GM21367 (cell line): ENCODE measurements around the gene TBX6.
A peak's percentile ranks its signal among the peaks of the same experiment; 100 is the strongest.

Experiments used
- ATAC-seq: cut with Tn5 transposase; IDR thresholded peaks from one replicate; pipeline ENCODE4 v1.9.1; 2021; ENCODE audit not compliant: unreplicated experiment

The TBX6 gene

DNA sequence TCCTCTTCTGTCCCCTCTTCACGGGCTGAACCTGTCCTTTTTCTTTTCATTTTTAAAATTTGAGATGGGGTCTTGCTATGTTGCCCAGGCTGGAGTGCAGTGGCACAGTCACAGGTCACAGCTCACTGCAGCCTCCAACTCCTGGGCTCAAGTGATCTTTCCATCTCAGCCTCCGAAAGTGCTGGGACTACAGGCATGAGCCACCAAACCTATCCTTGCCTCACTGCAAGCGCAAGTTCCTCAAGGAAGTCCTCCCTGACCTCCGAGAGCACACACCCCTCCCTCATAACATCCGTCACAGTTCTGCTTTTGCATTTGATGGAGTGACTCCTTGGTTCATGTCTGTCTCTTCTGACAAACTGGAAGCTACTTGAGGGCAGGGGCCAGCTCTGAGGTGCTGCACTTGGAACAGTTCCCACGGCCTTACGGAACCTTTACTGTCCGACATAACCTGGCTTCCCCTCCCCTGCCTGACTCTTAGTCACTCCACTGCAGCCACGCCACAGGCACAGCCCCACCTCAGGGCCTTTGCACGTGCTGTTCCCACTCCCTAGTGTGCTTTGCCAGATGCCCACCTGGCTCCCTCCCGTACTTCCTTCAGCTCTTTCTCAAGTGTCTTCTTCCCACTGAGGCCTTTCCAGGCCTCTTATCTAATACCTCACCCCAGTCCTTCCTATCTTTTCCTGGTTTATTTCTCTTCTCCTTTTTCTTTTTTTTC lies 4.4 kb downstream of the TBX6 start:
- no peak for ATAC-seq

- ATAC-seq, result no peak
Measured at GRCh38 chr16:30086291-30087140, 5.2 kb downstream of the TBX6 start.

GRCh38 chr16:30085820-30086219 lies 5.9 kb downstream of the TBX6 start:
- no peak for ATAC-seq

GRCh38 chr16:30085247-30085646 lies 6.5 kb downstream of the TBX6 start:
- no peak for ATAC-seq

- no peak for ATAC-seq
Measured at GRCh38 chr16:30084816-30085159, 6.9 kb downstream of the TBX6 start.

- no peak for ATAC-seq
Measured at GRCh38 chr16:30084096-30084815, 7.5 kb downstream of the TBX6 start.

DNA sequence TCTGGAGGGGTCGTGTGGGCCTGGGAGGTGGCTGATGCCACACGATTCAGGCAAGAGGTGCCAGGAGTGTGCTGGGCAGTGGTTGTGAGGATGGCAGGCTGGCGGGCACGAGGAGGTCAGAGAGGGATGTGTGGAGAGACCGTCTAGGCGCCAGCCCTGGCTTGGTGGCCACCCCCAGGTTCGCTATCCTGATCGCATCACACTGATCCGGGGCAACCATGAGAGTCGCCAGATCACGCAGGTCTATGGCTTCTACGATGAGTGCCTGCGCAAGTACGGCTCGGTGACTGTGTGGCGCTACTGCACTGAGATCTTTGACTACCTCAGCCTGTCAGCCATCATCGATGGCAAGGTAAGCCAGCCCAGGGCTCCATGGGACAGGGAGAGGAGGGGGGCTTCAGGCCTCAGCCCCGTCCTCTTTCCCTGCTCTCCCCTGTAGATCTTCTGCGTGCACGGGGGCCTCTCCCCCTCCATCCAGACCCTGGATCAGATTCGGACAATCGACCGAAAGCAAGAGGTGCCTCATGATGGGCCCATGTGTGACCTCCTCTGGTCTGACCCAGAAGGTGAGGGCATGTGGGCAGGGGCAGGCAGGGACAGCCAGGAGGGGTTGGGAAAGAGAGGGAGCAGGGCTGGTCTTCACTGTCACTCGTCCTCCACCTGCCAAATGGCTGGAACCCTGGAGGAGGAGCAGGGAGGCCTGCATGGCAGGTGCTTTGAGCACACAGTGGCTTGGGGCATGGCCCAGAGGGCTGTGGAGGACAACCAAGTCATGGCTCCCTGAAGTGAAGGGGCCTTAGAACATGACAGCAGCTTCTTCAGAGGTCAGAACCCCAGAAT lies 8.3 kb downstream of the TBX6 start:
- ATAC-seq, result no peak

- ATAC-seq, result no peak
Measured at GRCh38 chr16:30082545-30083090, 9.1 kb downstream of the TBX6 start.

DNA sequence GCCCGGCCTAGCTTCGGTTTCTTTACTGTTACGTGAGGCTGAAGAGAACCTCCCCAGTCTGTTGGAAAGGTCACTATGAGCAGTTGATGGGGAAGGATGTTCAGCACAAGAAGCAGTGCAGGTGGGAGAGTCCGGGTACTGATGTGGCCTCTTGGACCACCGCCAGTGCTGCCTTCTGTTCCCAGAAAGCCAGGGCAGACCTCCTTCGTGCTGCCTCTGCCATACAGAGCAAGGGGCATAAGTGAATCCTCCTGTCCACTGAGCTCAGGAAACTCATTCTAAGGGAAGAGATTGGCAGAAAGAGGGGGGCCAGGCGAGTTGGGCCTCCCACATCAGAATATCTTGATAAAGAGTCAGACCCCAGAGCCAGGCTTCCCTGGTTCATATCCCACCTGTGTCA lies 12.2 kb downstream of the TBX6 start:
- ATAC-seq, result no peak

- ATAC-seq, result no peak
Measured at GRCh38 chr16:30078744-30079143, 13.0 kb downstream of the TBX6 start.

GRCh38 chr16:30077656-30078055 lies 14.1 kb downstream of the TBX6 start:
- no peak for ATAC-seq

DNA sequence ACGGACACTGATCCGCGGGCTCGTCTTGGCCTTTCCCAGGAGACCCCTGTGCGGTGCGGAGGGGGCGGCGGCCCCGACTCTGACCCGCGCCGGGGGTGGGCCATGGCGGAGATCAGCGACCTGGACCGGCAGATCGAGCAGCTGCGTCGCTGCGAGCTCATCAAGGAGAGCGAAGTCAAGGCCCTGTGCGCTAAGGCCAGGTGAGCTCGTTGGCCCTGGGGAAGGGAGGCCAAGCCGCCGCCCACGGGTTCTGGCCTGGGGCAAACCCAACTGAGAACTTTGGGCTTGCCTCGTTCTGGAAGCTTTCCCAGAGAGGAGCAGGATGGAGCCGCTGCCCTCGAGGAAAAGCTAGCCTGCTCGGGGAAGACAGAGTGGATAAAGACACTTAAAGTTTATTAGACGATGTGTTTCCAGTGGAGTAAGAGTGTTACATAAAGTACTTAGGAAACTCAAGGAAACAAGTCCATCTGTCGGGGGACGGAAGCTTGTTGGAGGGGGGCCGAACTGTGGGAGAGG lies 15.4 kb downstream of the TBX6 start:
- no peak for ATAC-seq

DNA sequence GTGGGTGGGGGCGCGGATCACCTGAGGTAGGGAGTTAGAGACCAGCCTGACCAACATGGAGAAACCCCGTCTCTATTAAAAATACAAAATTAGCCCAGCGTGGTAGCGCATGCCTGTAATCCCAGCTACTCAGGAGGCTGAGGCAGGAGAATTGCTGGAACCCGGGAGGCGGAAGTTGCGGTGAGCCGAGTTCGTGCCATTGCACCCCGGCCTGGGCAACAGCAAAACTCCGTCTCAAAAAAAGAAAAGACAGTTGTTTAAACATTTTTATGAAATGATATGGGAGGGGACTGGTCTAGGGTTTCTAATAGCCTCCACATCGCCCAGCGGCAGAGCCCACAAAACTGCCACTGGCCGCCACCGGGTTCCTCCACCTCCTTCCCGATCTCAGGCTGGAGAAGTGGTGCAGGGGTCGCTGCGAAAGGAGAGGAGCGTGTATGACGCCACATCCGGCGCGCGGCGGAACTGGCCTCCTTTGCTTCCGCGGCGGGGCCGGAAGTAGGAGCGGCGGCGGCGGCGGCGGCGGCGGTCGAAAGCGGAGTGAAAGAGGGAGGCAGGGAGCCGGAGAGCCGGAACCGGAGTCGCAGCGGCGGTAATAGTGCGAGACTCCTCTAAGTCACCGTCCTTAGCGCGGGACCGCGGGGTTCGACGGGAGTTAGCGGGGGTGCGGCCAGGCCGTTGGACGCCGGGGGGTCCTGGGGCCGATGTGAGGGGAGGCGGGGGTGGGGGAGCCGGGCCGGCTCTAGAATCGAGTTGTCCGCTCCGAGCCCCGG lies 16.0 kb downstream of the TBX6 start, which contains the start of gene PPP4C:
Gene PPP4C (plus strand): TSS at position 492 of the 773 bp plus-strand sequence. CDS start 384 bp downstream, outside the sequence.
- peak; percentile 49 for ATAC-seq

- ATAC-seq, result no peak
Measured at GRCh38 chr16:30070490-30070889, 21.2 kb downstream of the TBX6 start.

DNA sequence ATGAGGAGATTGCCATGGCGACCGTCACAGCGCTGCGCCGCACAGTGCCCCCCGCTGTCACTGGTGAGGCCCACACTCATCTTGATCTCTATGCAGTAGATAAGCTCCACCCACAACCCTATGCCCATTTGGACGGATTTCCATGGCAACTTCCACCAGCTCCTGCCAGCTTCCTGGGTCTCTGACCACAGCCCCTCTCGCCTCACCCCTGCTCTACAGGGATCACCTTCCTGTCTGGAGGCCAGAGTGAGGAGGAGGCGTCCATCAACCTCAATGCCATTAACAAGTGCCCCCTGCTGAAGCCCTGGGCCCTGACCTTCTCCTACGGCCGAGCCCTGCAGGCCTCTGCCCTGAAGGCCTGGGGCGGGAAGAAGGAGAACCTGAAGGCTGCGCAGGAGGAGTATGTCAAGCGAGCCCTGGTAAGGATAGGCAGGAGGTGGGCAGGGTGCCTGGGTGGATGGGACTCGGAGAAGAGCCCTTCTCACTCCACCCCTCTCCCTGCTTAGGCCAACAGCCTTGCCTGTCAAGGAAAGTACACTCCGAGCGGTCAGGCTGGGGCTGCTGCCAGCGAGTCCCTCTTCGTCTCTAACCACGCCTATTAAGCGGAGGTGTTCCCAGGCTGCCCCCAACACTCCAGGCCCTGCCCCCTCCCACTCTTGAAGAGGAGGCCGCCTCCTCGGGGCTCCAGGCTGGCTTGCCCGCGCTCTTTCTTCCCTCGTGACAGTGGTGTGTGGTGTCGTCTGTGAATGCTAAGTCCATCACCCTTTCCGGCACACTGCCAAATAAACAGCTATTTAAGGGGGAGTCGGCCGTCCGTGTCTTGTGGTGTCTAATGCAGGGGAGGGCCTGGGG lies 21.9 kb downstream of the TBX6 start:
- no peak for ATAC-seq

GRCh38 chr16:30068750-30069610 lies 22.7 kb downstream of the TBX6 start:
- no peak for ATAC-seq

GRCh38 chr16:30068333-30068732 lies 23.4 kb downstream of the TBX6 start:
- no peak for ATAC-seq

DNA sequence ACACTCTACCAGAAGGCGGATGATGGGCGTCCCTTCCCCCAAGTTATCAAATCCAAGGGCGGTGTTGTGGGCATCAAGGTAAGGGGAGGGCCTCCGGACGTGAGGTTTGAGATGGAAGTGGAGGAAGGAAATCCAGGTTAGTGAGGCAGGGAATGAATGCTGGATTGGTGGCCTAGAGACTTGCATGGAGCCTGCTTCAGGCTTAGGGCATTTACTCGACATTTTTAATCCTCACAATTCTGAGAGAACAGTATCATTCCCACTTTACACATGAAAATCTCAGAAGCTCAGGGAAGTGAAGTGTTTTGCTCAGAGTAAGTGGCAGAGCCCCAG lies 24.2 kb downstream of the TBX6 start:
- ATAC-seq, result no peak
